GM18499 (cell line): ENCODE data around the gene BST2.

Source experiments
- ATAC-seq: cut with Tn5 transposase; IDR thresholded peaks from one replicate; pipeline ENCODE4 v1.9.1; 2021; ENCODE audit warnings: moderate number of reproducible peaks; ENCODE audit not compliant: insufficient read depth, unreplicated experiment

The BST2 gene

DNA sequence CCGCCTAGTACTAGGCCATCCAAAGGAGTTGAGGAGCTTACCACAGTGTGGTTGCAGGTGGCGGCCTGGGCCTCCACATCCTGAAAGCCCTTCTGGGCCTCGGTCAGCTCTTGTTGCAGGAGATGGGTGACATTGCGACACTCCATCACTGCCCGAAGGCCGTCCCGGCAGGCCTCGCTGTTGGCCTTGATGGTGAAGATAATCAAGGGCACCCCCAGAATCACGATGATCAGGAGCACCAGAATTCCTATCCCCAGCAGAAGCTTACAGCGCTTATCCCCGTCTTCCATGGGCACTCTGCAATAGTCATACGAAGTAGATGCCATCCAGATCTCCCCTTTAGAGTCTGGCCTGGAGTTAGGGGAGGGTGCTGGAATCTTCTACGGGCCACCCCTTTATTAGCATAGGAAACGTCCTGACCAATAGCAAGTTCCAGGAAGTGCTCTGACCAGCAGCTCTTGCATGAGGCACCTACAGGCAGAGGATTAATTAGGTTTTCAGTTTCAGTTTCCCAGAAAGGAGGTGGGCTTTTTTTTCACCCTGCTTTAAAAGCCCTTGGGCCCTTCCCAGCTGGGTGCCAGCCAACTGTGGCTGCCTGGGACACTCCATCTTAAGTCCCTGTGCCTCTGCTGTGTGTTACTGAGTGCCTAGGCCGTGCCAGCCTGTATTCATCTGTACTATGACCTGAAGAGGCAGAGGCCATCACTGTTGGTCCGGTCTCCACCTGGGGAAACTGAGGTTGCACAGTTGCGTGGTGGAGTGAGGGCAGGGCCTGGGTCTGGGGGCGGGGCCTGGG lies at the start of gene BST2:
Gene BST2 (minus strand): TSS at position 381 of the 796 bp plus-strand sequence. CDS start 55 bp downstream, at position 326.
- ATAC-seq: peak; percentile 58

- no peak for ATAC-seq
These were observed 49.2 kb upstream of the BST2 start for GRCh38 chr19:17454576-17455071.

DNA sequence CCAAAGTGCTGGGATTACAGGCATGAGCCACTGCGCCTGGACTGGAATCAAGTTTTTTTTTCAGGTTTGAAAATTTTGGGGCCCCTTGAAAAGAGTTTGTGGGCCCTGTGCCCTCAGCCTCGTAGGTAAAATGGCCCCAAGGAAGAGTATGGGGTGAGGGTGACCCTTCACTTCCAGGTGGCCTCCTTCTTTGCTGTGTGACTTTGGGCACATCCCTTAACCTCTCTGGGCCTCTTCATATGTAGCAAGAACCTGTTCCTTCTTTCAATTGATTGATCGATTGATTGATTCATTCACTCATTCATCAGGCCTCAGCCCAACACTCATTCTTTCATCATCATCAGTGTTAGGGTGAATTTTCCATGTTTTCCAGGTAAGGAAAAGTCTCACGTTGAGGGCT lies 46.4 kb upstream of the BST2 start:
- ATAC-seq: no peak

DNA sequence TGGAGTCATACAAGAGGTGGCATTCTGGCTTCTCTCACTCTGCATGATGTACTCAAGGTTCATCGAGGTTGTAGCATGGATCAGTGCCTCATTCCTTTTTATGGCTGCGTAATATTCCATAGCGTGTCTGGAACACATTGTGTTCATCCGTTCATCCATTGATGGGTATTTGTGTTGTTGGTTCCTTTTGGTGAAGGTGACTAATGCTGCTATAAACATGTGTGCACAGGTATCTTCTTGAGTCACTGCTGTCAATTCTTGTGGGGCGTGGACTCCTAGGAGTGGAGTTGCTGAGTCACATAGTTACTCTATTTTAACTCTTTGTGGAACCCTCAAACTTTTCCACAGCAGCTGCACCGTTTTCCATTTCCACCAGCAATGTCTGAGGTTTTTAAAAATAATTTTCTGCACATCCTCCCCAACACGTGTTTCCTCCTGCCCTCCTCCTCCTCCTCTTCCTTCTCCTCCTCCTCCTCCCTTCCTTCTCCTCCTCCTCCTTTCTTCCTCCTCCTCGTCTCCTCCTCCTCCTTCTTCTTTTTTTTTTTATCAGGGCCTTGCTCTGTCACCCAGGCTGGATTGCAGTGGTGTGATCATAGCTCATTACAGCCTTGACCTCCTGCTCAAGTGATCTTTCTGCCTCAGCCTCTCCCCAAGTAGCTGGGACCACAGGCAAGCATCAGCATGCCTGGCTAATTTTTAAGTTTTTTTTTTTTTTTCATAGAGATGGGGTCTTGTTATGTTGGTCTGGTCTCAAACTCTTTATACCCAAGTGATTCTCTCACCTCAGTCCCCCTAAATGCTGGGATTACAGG lies 45.0 kb upstream of the BST2 start:
- no peak for ATAC-seq

DNA sequence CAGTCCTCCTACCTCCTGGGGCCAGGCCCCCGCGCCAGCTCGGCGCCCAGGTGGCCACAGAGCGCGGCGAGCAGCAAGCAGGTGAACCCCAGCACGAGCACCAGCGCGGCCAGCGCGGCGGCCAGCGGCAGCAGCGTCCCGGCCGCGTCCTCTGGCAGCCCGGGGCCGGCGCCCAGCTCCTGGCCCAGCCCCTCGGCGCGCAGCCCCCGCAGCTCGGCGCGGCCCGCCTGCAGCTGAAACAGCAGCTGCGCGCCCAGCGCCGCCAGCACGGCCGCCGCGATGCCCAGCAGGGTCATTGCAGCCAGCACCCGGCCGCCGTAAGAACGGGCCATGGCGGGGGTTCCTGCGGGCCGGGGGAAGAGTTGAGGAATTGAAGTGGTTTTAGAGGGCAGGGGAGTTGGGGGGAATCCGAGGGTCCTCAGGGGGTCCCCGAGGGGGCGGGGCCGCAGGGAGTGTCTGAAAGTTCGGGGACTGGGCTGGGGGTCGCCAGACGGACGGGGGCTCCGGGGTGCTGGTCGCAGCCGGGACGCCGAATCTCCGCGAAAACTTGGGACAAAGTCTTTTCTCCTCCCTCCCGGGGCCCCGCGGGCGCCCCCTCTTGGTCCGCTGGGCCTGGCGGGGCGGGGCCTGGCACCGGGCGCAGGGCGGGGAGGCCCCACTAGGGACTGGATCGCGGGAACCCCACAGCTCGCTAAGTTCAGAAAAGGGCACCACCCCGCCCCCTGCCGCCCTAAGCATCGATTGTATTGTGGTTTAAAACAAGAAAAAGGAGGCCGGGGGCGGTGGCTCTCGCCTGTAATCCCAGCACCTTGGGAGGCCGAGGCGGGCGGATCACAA lies 42.9 kb upstream of the BST2 start, which contains the start of gene TMEM221:
Gene TMEM221 (minus strand): TSS at position 538 of the 837 bp plus-strand sequence. CDS start 206 bp downstream, at position 332.
- ATAC-seq: no peak

DNA sequence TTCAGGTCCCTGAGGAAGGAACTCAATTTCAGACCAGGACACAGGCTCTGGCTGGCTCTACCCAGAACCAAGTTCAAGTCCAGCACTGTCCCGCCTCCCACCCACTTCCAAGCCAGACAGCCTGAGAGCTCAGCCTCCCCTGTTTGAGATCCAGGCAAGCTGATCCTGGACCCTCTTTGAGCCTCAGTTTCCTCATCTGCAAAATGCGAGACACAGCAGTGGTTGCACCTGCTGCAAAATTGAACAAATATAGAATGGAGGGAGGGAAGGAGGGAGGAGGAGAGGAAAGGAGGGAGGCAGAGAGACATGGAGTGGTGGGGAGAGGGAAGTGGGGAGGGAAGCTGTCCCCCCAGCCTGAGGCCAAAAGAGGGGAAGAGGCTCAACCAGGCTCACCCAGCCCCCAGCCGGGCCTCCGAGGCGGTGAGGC lies 42.3 kb upstream of the BST2 start:
- no peak for ATAC-seq

- ATAC-seq: no peak
These were observed 40.2 kb upstream of the BST2 start for GRCh38 chr19:17445526-17446165.

GRCh38 chr19:17441241-17442021 lies 36.0 kb upstream of the BST2 start:
- no peak for ATAC-seq

DNA sequence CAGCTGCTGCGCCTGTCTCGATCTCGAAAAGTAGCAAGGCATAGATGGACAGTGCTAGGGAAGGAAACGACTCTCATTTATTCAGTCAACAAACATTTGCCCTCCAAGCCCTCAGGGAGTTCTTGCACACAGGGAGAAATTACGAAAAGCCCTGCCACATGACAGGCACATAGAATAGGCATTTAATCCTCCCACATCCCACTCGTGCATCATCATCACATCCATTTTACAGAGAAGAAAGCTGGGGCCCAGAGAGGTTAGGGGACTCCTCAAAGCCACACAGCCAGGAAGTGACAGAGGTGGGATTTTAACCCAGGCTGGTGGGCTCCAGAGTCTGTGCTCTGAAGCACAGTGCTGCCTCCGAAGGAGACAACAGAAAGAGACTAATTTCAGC lies 31.4 kb upstream of the BST2 start:
- no peak for ATAC-seq

DNA sequence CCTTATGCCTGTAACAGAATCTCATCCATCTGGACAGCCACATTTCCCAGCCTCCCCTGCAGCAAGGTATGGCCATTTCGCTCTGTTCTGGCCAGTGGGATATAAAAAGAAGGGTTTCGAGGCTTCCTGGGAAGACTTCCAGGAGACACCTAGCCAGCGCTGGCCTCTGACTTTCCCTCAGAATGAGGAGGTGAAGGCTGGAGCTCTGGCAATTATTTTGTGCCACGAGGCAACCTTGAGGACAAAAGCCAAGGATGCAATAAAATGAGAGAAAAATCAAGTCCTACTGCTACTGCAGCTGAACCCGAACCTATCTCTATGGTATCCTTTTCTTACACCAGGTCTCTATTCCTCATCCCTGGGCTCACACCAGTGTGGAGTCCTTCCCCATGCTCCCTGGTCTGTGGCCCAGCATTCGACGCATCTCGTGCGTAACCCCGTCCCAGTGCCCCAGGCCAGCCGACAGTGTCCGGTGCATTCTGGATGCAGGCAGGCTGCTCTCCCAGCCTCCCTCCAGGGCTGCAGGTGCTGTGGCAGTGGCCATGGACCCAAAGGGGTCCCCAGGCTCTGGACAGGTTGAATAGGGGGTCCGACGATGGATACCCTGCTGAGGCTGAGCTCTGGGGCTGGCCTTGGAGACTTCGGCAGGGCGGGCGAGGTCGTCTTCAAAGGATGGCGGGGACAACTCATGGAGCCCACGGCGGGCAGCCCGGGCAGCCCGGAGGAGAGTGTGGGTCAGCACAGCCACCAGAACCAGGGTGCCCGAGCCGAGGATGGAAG lies 30.9 kb upstream of the BST2 start:
- no peak for ATAC-seq

GRCh38 chr19:17435218-17435617 lies 29.8 kb upstream of the BST2 start:
- ATAC-seq: no peak

DNA sequence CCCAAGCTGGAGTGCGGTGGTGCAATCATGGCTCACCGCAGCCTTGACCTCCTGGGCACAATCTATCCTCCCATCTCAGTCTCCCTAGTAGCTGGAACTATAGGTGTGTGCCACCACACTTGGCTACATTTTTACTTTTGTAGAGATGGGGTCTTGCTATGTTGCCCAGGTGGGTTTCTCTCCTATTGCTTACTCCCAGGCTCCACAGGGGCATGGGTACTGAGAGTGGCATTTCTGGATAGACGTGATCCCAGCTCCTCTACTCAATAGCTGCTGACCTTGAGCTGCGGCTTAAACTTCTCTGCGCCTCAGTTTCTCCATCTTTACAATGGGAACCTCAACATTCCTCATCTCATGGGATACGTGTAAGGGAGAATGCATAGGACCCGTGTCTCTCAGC lies 26.0 kb upstream of the BST2 start:
- no peak for ATAC-seq

GRCh38 chr19:17429641-17430113 lies 24.2 kb upstream of the BST2 start:
- ATAC-seq: no peak

DNA sequence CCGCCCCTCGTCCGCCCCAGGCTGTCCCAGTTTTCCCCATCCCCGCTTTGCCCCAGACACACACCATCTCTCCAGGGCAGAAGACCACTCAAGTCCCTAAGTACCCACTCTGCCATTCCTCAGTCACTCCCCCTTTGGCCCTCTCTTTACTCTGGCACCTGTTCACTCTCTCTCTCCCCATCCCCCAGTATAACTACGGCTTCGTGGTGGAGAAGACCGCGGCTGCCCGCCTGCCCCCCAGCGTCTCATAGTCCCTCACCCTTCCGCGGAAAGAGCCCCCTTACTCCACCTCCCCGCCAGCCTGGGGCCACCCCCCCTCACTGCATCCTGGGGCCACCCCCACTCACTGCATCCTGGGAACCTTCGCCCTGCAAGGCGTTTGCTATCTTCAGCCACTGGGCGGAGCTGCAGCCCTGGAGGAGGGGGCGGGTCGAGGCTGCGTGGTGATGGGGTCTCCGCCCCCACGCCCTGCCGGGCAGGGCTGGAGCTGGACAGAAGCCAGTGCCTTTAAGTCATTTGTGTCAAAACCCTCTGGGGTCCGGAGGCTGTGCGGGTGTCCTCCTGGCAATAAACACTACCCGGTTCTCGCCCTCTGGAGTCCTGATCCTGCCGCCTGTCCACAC lies 19.4 kb upstream of the BST2 start:
- no peak for ATAC-seq

- ATAC-seq: no peak
These were observed 18.2 kb upstream of the BST2 start for GRCh38 chr19:17423429-17424208.

DNA sequence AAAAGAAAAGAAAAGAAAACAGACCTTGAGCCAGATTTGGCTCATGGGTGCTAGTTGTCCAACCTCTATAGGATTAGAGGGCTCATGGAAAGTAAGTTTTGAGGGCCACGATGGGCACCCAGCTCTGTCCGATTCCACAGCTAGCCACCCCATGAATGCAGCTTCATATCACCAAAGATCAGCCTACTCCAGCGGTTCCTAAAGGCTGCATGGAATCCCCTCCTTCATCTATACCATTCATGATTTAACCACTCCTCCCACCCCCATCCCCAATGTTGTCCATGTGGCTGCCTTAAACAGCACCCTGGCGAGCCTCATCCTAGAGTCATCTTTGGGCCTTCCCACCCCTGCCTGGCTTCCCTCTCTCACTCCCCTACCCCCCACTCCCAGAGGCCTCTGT lies 16.5 kb upstream of the BST2 start:
- no peak for ATAC-seq

DNA sequence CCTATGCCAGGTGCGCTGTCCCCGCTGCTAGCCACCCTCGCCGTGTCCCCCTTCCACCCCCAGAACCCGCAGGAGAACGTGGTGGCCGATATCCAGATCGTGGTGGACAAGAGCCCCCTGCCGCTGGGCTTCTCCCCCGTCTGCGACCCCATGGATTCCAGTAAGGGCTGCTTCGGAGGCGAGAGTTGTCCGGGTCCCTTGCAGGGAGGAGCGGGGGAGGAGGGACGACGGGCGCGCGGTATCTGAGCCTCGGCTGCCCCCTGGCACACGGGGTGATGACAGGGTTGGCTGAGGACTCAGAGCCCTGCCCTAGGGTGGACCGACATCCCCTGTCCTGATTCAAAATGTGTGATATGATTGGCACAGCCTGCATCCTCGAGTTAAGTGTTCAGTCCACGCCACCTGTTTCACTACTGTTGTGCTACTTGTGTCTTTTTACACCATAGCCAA lies 15.1 kb upstream of the BST2 start:
- no peak for ATAC-seq
